Subcutaneous adipose tissue (tissue), 4 donors: ENCODE results near the gene GTF3C5. TPM values are rescaled to one million over a fixed set of nuclear protein-coding genes. Genes with fewer than 3 reads are reported as not detected.

Experiments used
- CTCF ChIP-seq: fragments of 450-650 bp; IDR thresholded peaks from one replicate; pipeline ENCODE4 v1.5.1; 2016; ENCODE audit warnings: low read depth, mild to moderate bottlenecking, control low read depth, antibody characterized with exemption, moderate library complexity
- total RNA-seq, 4 donors: library from RNA; depleted of rRNA; stranded (reverse); fragments of >200 nt; gene quantifications; one replicate each; pipeline ENCODE4 v1.1.0, GENCODE V29; 2016

GTF3C5 gene
- total RNA-seq, 4 donors from 2014 or later, result 32.0 to 63.1 (median 41.1) TPM

- no peak for TF ChIP-seq CTCF
Measured at GRCh38 chr9:133073086-133074014, 42.6 kb downstream of the GTF3C5 start.

GRCh38 chr9:133074111-133074651, 43.4 kb downstream of the GTF3C5 start:
- TF ChIP-seq CTCF, result no peak

GRCh38 chr9:133075925-133076630, 45.3 kb downstream of the GTF3C5 start:
- TF ChIP-seq CTCF, result no peak

- no peak for TF ChIP-seq CTCF
Measured at GRCh38 chr9:133076691-133077090, 45.9 kb downstream of the GTF3C5 start.

- TF ChIP-seq CTCF, result no peak
Measured at GRCh38 chr9:133078486-133078885, 47.7 kb downstream of the GTF3C5 start.

GRCh38 chr9:133080161-133080560, 49.4 kb downstream of the GTF3C5 start:
- TF ChIP-seq CTCF, result no peak

GRCh38 chr9:133086894-133087293, 56.1 kb downstream of the GTF3C5 start:
- TF ChIP-seq CTCF, result no peak
